ENCODE results near the gene CPNE1. TPM values are rescaled to one million over a fixed set of nuclear protein-coding genes. Genes with fewer than 3 reads are reported as not detected.
A peak's percentile ranks its signal among the peaks of the same experiment; 100 is the strongest.

The CPNE1 gene
- total RNA-seq, 6 donors from 2014 or later = 48.8 to 210 (median 177) TPM

DNA sequence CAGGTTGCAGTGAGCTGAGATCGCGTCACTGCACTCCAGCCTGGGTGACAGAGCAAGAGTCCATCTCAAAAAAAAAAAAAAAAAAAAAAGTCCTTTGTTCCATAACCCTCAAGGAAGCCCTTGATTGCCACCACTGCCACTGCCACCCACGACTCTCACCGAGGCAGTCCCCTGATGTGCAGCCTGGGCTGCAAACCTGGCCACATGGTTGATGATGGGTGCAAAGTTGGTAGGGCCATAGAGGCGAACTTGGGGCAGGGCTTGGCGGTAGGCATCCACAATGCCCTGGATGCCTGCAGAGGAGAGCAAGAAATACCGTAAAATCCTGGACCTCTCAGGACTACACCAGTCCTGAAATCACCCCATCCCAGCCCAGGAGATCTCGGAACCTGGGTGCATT is 37.6 kb downstream of the CPNE1 start:
- ATAC-seq (ENCODE audit: low FRiP score in 2 of 2) = no peak
- Histone ChIP-seq H3K4me1 (peaks cover 0 to 11% (median 0%) of the 10 kb centered on the region in 4 donors), H3K36me3 (peaks cover 27 to 80% (median 52%) of the 10 kb centered on the region in 4 donors), H3K9me3 (no peaks in the 10 kb centered on the region), H3K4me3 (no peak overlapping the region), H3K27ac (no peak overlapping the region), H3K27me3 (no peaks in the 10 kb centered on the region)
- DNase-seq = no peak
- WGBS, 2 donors = 93 to 96% methylated on average over 8 of the region's 8 CpGs
- TF ChIP-seq EP300 (IDR thresholded peaks at IDR 0.05) (no peak), POLR2A (IDR thresholded peaks at IDR 0.05) (no peak), POLR2AphosphoS5 (IDR thresholded peaks at IDR 0.05) (no peak)
- TF ChIP-seq, protein P1, sequence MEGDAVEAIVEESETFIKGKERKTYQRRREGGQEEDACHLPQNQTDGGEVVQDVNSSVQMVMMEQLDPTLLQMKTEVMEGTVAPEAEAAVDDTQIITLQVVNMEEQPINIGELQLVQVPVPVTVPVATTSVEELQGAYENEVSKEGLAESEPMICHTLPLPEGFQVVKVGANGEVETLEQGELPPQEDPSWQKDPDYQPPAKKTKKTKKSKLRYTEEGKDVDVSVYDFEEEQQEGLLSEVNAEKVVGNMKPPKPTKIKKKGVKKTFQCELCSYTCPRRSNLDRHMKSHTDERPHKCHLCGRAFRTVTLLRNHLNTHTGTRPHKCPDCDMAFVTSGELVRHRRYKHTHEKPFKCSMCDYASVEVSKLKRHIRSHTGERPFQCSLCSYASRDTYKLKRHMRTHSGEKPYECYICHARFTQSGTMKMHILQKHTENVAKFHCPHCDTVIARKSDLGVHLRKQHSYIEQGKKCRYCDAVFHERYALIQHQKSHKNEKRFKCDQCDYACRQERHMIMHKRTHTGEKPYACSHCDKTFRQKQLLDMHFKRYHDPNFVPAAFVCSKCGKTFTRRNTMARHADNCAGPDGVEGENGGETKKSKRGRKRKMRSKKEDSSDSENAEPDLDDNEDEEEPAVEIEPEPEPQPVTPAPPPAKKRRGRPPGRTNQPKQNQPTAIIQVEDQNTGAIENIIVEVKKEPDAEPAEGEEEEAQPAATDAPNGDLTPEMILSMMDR (IDR thresholded peaks at IDR 0.05) = no peak

DNA sequence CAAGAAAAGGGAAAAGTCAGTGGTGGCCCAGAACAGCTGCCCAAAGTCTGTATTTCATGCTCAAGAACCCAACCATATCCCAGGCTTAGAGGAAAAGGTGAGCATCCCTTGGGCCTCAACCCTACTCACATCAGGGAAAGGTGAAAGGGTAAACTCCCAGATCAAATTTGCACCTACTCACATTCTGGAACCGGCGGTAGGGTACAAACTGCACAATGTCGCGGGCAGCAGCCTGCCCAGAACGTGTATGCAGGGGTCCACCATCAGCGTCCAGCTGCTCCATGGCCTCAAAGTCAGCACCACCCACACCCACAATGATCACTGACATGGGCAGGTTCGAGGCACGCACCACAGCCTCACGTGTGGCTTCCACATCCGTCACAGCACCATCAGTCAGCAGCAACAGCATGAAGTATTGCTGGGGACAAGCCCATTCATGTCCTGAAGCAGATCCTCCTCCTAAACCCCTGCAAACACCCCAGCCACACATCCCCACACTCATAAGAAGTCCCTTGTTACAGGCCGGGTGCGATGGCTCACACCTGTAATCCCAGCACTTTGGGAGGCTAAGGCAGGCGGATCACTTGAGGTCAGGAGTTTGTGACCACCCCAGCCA is 38.2 kb downstream of the CPNE1 start:
- ATAC-seq (ENCODE audit: low FRiP score in 2 of 2) = no peak
- H3K9me3 ChIP-seq = no peaks in the 10 kb centered on the region

DNA sequence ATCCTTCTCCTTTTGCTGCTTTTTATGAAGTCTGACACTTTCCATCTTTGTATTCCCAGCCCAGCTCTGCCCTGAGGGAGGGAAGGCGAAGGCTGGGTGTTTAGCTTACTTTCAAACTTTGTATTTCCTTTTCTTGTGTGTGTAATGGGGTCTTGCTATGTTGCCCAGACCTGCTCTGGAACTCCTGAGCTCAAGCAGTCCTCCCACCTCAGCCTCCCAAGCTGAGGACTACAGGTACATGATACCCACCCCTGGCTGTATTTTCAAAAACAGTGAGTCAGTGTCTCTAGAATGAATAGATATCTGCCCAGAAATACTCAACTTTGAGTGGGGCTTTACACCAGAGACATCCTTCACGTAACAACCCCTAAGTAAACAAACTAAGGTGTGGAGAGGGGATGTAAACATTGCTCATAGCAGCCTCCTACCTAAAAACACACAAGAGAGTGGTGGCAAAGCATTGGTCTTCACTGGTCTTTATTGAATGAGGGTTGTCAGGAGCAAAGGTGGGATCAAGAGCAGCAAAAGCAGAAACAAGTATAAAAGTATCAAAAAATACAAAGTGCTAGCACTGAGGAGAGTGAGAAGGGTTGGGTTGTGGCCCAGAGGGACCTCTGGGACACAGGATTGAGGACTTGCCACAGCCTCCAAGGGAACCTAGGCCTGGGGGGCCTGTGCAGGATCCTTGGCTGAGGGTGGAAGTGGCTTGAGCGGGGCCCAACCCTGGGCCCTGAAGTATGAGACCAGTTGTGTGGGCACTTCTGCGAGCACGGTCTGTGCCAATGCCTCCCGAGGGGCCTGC is 38.9 kb downstream of the CPNE1 start:
- DNase-seq (no peak), ATAC-seq (ENCODE audit: low FRiP score in 2 of 2) (no peak)
- H3K27ac ChIP-seq = no peak overlapping the region
- TF ChIP-seq POLR2A (IDR thresholded peaks at IDR 0.05) (no peak), EP300 (IDR thresholded peaks at IDR 0.05) (no peak), POLR2AphosphoS5 (IDR thresholded peaks at IDR 0.05) (no peak)
- TF ChIP-seq, protein P1 (IDR thresholded peaks at IDR 0.05) = no peak
- H3K4me1 ChIP-seq = peaks cover 0 to 11% (median 0%) of the 10 kb centered on the region in 4 donors
- no peaks in the 10 kb centered on the region for H3K9me3 ChIP-seq
- H3K36me3 ChIP-seq = peaks cover 14 to 69% (median 41%) of the 10 kb centered on the region in 4 donors
- H3K27me3 ChIP-seq = no peaks in the 10 kb centered on the region
- 83 to 89% methylated on average over 6 of the region's 6 CpGs for WGBS, 2 donors
- H3K4me3 ChIP-seq = no peak overlapping the region

More for the DNA sequence above, 38.2 kb downstream of the CPNE1 start:
- TF ChIP-seq EP300 (IDR thresholded peaks at IDR 0.05) = no peak
- no peak for TF ChIP-seq POLR2AphosphoS5 (IDR thresholded peaks at IDR 0.05)
- no peak for TF ChIP-seq POLR2A (IDR thresholded peaks at IDR 0.05)
- TF ChIP-seq, protein P1 (IDR thresholded peaks at IDR 0.05) = no peak
- H3K4me3 ChIP-seq = no peak overlapping the region
- peaks cover 21 to 76% (median 48%) of the 10 kb centered on the region in 4 donors for H3K36me3 ChIP-seq
- 92 to 96% methylated on average over 13 of the region's 13 CpGs for WGBS, 2 donors
- peaks cover 0 to 11% (median 0%) of the 10 kb centered on the region in 4 donors for H3K4me1 ChIP-seq
- no peaks in the 10 kb centered on the region for H3K27me3 ChIP-seq
- no peak overlapping the region for H3K27ac ChIP-seq
- no peak for DNase-seq

DNA sequence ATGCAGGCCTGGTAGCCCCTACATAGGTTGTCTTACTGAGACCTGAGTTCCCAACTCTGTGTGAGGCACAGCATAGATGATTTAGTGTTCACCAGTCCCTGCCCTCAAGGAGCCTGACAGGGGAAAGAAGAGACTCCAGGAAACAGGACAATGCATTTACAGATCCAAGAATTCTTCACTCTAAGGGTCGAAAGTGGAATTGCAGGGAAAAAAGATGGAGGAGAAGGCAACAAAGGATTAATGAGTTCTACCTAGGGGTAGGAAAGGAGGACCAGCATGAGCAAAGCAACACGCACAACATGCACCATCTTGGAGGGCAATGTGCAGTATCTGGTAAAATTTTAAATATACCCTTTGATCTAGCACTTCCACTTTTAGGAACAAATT is 43.1 kb downstream of the CPNE1 start:
- H3K9me3 ChIP-seq = no peaks in the 10 kb centered on the region
- no peaks in the 10 kb centered on the region for H3K27me3 ChIP-seq
- ATAC-seq (ENCODE audit: low FRiP score in 2 of 2) = no peak
- peaks cover 26 to 34% (median 31%) of the 10 kb centered on the region in 4 donors for H3K4me1 ChIP-seq
- no peak for TF ChIP-seq POLR2AphosphoS5 (IDR thresholded peaks at IDR 0.05)
- TF ChIP-seq, protein P1 (IDR thresholded peaks at IDR 0.05) = peak in 1 of 6 experiments; percentile 6
- H3K4me3 ChIP-seq = no peak overlapping the region
- WGBS, 2 donors = 94 to 96% methylated on average over 2 of the region's 2 CpGs
- no peak overlapping the region for H3K27ac ChIP-seq
- H3K36me3 ChIP-seq = peaks cover 8 to 30% (median 14%) of the 10 kb centered on the region in 4 donors
- no peak for DNase-seq

All from upper lobe of left lung (tissue), 6 donors.